SK-N-SH (cell line): ENCODE results near the gene HS2ST1. TPM values are rescaled to one million over a fixed set of nuclear protein-coding genes. Genes with fewer than 3 reads are reported as not detected.

Experiments
- CTCF ChIA-PET: fragments of 300-600, 350-600 bp; formaldehyde crosslinking; extraction: SDS; loops from one replicate; lab custom pipeline; 2021; lab: Yijun Ruan, JAX
- POLR2A ChIA-PET: fragments of 350-600 bp; sonication (Branson Sonifier 250); formaldehyde crosslinking; extraction: SDS; loops from one replicate; lab custom pipeline; 2020; ENCODE audit warnings: antibody characterized with exemption, inconsistent platforms; lab: Yijun Ruan, JAX
- DNase-seq: peaks from one replicate; pipeline ENCODE4 v3.0.0; 2012
- H2AFZ ChIP-seq: fragments of 200-600 bp; sonication (generic); 2 replicates; pipeline ENCODE4 v1.8.1; 2016; ENCODE audit warnings: antibody characterized with exemption, mild to moderate bottlenecking, low read depth
- H3F3A ChIP-seq: fragments of 200-600 bp; sonication (generic); replicated peaks from 2 replicates; pipeline ENCODE3; 2016; ENCODE audit warnings: antibody characterized with exemption, mild to moderate bottlenecking; ENCODE audit not compliant: insufficient read depth
- H3K27ac ChIP-seq, 2 experiments: fragments of 200-500 bp in 1 of 2; fragments of 200-600 bp in 1 of 2; sonication (Bioruptor generic) in 1 of 2; sonication (generic), shearing (Covaris generic) in 1 of 2; 2 replicates each; pipeline versions ENCODE4 v1.5.1 to v1.6.1; 2014 to 2016; ENCODE audit warnings: low read depth in 2 of 2, inconsistent platforms in 1 of 2, low read length in 1 of 2, mild to moderate bottlenecking in 1 of 2, mixed read lengths in 1 of 2
- H3K27me3 ChIP-seq: fragments of 200-600 bp; sonication (generic), shearing (Covaris generic); 2 replicates; pipeline ENCODE4 v1.6.1; 2016; ENCODE audit warnings: mixed run types; ENCODE audit not compliant: insufficient read depth
- H3K36me3 ChIP-seq, 2 experiments: fragments of 200-500 bp in 1 of 2; fragments of 200-600 bp in 1 of 2; sonication (Bioruptor generic) in 1 of 2; sonication (generic) in 1 of 2; replicated peaks in 1 of 2; 2 replicates each; pipeline versions ENCODE3 to v1.5.1; 2014 to 2016; ENCODE audit warnings: low read length in 1 of 2, mild to moderate bottlenecking in 1 of 2; ENCODE audit not compliant: insufficient read depth in 2 of 2, control insufficient read depth in 1 of 2
- H3K4me1 ChIP-seq, 2 experiments: fragments of 200-500 bp in 1 of 2; fragments of 200-600 bp in 1 of 2; sonication (Bioruptor generic) in 1 of 2; sonication (generic), shearing (Covaris generic) in 1 of 2; 2 replicates each; pipeline versions ENCODE4 v1.5.1 to v1.6.1; 2014 to 2016; ENCODE audit warnings: low read depth in 1 of 2, low read length in 1 of 2, mixed run types in 1 of 2; ENCODE audit not compliant: insufficient read depth in 2 of 2, control insufficient read depth in 1 of 2
- H3K4me2 ChIP-seq: fragments of 200-600 bp; sonication (generic), shearing (Covaris generic); 2 replicates; pipeline ENCODE4 v1.6.1; 2017; ENCODE audit warnings: mixed run types
- H3K4me3 ChIP-seq, 2 experiments: fragments of 200-500 bp in 1 of 2; fragments of 200-600 bp in 1 of 2; sonication (Bioruptor generic) in 1 of 2; sonication (generic), shearing (Covaris generic) in 1 of 2; 2 replicates each; pipeline versions ENCODE4 v1.5.1 to v1.8.1; 2014 to 2016; ENCODE audit warnings: low read depth in 2 of 2, inconsistent platforms in 1 of 2, low read length in 1 of 2, mild to moderate bottlenecking in 1 of 2, mixed read lengths in 1 of 2, moderate library complexity in 1 of 2
- H3K79me2 ChIP-seq: fragments of 200-600 bp; sonication (generic); 2 replicates; pipeline ENCODE4 v1.8.1; 2017; ENCODE audit warnings: mild to moderate bottlenecking; ENCODE audit not compliant: insufficient read depth
- H3K9ac ChIP-seq: fragments of 200-600 bp; sonication (generic); 2 replicates; pipeline ENCODE4 v1.6.1; 2017; ENCODE audit warnings: mixed run types
- H3K9me2 ChIP-seq: fragments of 200-600 bp; sonication (generic); 2 replicates; pipeline ENCODE4 v1.6.1; 2017; ENCODE audit warnings: mixed run types
- H3K9me3 ChIP-seq: fragments of 200-600 bp; sonication (generic); 2 replicates; pipeline ENCODE4 v1.6.1; 2017; ENCODE audit warnings: mixed run types, mild to moderate bottlenecking, moderate library complexity
- H4K20me1 ChIP-seq: fragments of 200-600 bp; sonication (generic); 2 replicates; pipeline ENCODE4 v1.6.1; 2017; ENCODE audit warnings: mild to moderate bottlenecking, mixed run types; ENCODE audit not compliant: insufficient read depth
- EZH2phosphoT487 ChIP-seq: fragments of 200-600 bp; sonication (generic); IDR thresholded peaks from 2 replicates; pipeline ENCODE4 v1.6.1; 2017; ENCODE audit warnings: low read depth, mixed run types, mild to moderate bottlenecking, antibody characterized with exemption, moderate library complexity, borderline replicate concordance
- GABPA ChIP-seq: IDR thresholded peaks from 2 replicates; pipeline ENCODE4 v1.4.0; 2012; ENCODE audit warnings: low read depth, mild to moderate bottlenecking
- GATA2 ChIP-seq: sonication (generic); formaldehyde crosslinking; IDR thresholded peaks from 2 replicates; pipeline ENCODE4 v1.5.0; 2020; ENCODE audit warnings: mild to moderate bottlenecking, missing genetic modification reagents
- MEF2A ChIP-seq: IDR thresholded peaks from 2 replicates; pipeline ENCODE4 v1.4.0; 2012; ENCODE audit warnings: low read depth, borderline replicate concordance
- MXI1 ChIP-seq: IDR thresholded peaks from 2 replicates; pipeline ENCODE4 v1.6.1; 2012; ENCODE audit warnings: mild to moderate bottlenecking, low read depth, low read length, improper control_type of control experiment
- NRF1 ChIP-seq: IDR thresholded peaks from 2 replicates; pipeline ENCODE4 v1.6.1; 2012; ENCODE audit warnings: low read depth, mild to moderate bottlenecking, low read length
- RCOR1 ChIP-seq: fragments of 150-350 bp; IDR thresholded peaks from 2 replicates; pipeline ENCODE4 v1.6.1; 2017; ENCODE audit warnings: antibody characterized with exemption, low read length
- RFX5 ChIP-seq: IDR thresholded peaks from 2 replicates; pipeline ENCODE4 v1.6.1; 2012; ENCODE audit warnings: mild to moderate bottlenecking, improper control_type of control experiment, low read length
- SIN3A ChIP-seq: IDR thresholded peaks from 2 replicates; pipeline ENCODE4 v1.6.1; 2012; ENCODE audit warnings: low read depth, mild to moderate bottlenecking, low read length, moderate library complexity, borderline replicate concordance
- SMC3 ChIP-seq: IDR thresholded peaks from 2 replicates; pipeline ENCODE4 v1.6.1; 2012; ENCODE audit warnings: low read depth, low read length, improper control_type of control experiment
- TAF1 ChIP-seq: IDR thresholded peaks from 2 replicates; pipeline ENCODE4 v1.6.1; 2012; ENCODE audit warnings: low read depth, mild to moderate bottlenecking, low read length, moderate library complexity, borderline replicate concordance
- WGBS: methylation state at CpG from one replicate; pipeline ENCODE4 v1.1.6; 2017; ENCODE audit warnings: low lambda C conversion rate; 5-methylcytosine and 5-hydroxymethylcytosine counted together
- polyA plus RNA-seq, 3 experiments: library from polyadenylated mRNA; depleted of rRNA; stranded (reverse); fragments of >200 nt; gene quantifications; 2 replicates each; pipeline ENCODE4 v1.2.3, GENCODE V29; 2012
- TF ChIP-seq, protein P1 (sequence below): IDR thresholded peaks from 2 replicates; pipeline ENCODE4 v1.4.0; 2012; ENCODE audit warnings: low read depth
- TF ChIP-seq, protein P2 (sequence below): fragments of 200-600 bp; sonication (generic); IDR thresholded peaks from 2 replicates; pipeline ENCODE4 v1.6.1; 2017; ENCODE audit warnings: antibody characterized with exemption, mild to moderate bottlenecking, moderate library complexity
- TF ChIP-seq, protein P3 (sequence below): IDR thresholded peaks from 2 replicates; pipeline ENCODE4 v1.6.1; 2012; ENCODE audit warnings: mild to moderate bottlenecking, low read depth, low read length, moderate library complexity
- TF ChIP-seq, protein P4 (sequence below): fragments of 150-350 bp; IDR thresholded peaks from 2 replicates; pipeline ENCODE4 v1.6.1; 2016; ENCODE audit warnings: mild to moderate bottlenecking, low read depth, low read length

HS2ST1 gene
- polyA plus RNA-seq, 1 of the 3 experiments (the other 2 are of a cell fraction) = 16.6 TPM

DNA sequence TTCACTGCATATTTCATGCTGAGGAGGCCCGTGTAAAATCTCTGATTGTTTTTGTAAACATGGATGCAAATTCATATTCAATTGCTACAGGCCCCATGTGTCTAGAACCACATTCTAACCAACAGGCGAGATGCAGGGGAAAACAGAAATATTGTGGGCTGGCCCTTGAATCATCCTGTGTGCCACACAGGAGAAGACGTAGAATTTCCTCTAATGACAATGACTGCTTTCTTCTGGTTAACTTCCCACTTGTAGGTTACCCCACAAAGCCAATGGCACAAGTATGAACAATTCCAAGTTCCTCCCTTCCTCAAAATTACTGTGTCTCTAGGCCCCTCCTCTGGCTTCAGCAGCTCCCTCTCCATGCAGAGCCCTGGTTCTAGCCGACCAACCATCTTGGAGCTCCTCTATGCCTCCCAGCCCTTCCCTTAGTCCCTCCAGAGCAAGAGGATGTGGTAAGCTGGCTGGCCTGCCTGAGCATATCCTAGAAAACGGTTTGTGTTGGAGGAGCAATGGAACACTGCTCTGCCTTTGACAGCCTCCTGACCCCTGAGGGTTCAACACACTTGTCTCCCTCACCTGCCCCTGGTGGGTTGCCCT, 205.2 kb downstream of the HS2ST1 start (continued):
- TF ChIP-seq, protein P1, sequence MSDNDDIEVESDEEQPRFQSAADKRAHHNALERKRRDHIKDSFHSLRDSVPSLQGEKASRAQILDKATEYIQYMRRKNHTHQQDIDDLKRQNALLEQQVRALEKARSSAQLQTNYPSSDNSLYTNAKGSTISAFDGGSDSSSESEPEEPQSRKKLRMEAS = no peak
- TF ChIP-seq GABPA = no peak
- no peak for TF ChIP-seq RCOR1

DNA sequence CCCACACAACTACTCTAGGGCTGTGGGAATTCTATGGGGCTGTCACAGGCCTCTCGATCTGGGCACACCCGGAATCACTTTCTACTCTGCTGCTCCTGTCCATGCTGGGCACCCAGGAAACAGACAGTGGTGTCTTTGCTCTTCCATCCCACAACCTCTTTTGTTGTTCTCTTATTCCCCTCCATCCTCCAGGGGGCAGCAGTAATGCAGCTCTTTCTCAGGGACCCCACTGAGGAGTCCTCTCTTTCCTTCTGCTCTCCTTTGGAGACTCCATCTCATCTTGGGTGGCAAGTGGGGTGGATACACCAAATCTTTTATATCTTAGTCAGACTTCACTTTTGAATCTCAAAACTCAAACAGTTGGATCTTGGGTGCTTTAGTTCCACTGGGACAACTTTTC, 206.3 kb downstream of the HS2ST1 start:
- DNase-seq = no peak
- Histone ChIP-seq H3K9me2 (no peaks in the 10 kb centered on the region), H4K20me1 (no peaks in the 10 kb centered on the region), H3K79me2 (no peaks in the 10 kb centered on the region), H3F3A (no peaks in the 10 kb centered on the region), H3K4me2 (no peak overlapping the region), H3K27ac (no peak overlapping the region), H3K9ac (no peak overlapping the region), H3K9me3 (no peaks in the 10 kb centered on the region), H3K4me3 (no peak overlapping the region), H3K4me1 (peaks cover 0 to 16% of the 10 kb centered on the region in 2 experiments; a peak in 2 of 4 replicates), H2AFZ (no peak overlapping the region), H3K27me3 (no peaks in the 10 kb centered on the region), H3K36me3 (no peaks in the 10 kb centered on the region)
- no peak for TF ChIP-seq MEF2A
- TF ChIP-seq, protein P2, sequence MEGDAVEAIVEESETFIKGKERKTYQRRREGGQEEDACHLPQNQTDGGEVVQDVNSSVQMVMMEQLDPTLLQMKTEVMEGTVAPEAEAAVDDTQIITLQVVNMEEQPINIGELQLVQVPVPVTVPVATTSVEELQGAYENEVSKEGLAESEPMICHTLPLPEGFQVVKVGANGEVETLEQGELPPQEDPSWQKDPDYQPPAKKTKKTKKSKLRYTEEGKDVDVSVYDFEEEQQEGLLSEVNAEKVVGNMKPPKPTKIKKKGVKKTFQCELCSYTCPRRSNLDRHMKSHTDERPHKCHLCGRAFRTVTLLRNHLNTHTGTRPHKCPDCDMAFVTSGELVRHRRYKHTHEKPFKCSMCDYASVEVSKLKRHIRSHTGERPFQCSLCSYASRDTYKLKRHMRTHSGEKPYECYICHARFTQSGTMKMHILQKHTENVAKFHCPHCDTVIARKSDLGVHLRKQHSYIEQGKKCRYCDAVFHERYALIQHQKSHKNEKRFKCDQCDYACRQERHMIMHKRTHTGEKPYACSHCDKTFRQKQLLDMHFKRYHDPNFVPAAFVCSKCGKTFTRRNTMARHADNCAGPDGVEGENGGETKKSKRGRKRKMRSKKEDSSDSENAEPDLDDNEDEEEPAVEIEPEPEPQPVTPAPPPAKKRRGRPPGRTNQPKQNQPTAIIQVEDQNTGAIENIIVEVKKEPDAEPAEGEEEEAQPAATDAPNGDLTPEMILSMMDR = peak; percentile 42
- CTCF ChIA-PET = interaction anchor here (0.9 to 2.8 kb wide), 5 partner anchors 8 to 36 kb away, joined by 3 to 8 read pairs (median 3); no protein-coding TSS in a partner anchor
- POLR2A ChIA-PET = no interaction called here
- WGBS = 94% methylated on average over 2 of the region's 2 CpGs

DNA sequence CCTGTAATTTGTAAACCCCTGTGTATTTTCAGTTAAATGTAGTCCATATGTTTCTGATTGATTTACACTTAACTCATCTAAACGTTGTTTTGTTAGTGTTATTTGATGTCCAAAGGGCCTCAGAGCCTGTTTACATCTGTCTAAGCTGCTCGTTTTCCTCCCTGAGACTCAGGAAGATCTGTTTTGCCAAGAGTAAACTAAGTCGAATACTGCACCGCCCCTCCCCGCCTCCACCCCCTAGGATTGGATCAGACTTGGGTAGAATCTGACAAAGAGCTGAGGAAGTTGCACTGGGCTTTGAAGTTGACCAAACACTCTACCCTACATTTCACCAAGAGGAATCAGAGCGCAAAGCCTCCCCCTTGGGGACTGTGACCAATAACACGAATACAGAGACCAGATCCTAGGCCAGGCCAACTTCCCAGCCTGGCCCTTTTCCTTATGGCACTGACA, 207.3 kb downstream of the HS2ST1 start:
- DNase-seq = no peak
- no peaks in the 10 kb centered on the region for H3K9me2 ChIP-seq
- H3K4me3 ChIP-seq = no peak overlapping the region
- WGBS = 78% methylated on average over 6 of the region's 7 CpGs
- H2AFZ ChIP-seq = no peak overlapping the region
- H3K27me3 ChIP-seq = no peaks in the 10 kb centered on the region
- H3K4me1 ChIP-seq = peaks cover 0 to 10% of the 10 kb centered on the region in 2 experiments; a peak in 2 of 4 replicates
- H3K27ac ChIP-seq = no peak overlapping the region
- CTCF ChIA-PET = interaction anchor here (0.6 to 2.8 kb wide), 5 partner anchors 9 to 559 kb away, joined by 3 to 8 read pairs (median 3); no protein-coding TSS in a partner anchor
- H3F3A ChIP-seq = no peaks in the 10 kb centered on the region
- no peaks in the 10 kb centered on the region for H3K36me3 ChIP-seq
- H3K4me2 ChIP-seq = no peak overlapping the region
- no peaks in the 10 kb centered on the region for H3K79me2 ChIP-seq
- no peaks in the 10 kb centered on the region for H3K9me3 ChIP-seq
- H4K20me1 ChIP-seq = no peaks in the 10 kb centered on the region
- POLR2A ChIA-PET = no interaction called here
- H3K9ac ChIP-seq = no peak overlapping the region
- TF ChIP-seq MEF2A (no peak), MXI1 (no peak), EZH2phosphoT487 (no peak), GABPA (no peak), TAF1 (no peak), NRF1 (no peak), RFX5 (no peak), SMC3 (no peak), SIN3A (no peak), GATA2 (no peak)
- TF ChIP-seq, protein P3, sequence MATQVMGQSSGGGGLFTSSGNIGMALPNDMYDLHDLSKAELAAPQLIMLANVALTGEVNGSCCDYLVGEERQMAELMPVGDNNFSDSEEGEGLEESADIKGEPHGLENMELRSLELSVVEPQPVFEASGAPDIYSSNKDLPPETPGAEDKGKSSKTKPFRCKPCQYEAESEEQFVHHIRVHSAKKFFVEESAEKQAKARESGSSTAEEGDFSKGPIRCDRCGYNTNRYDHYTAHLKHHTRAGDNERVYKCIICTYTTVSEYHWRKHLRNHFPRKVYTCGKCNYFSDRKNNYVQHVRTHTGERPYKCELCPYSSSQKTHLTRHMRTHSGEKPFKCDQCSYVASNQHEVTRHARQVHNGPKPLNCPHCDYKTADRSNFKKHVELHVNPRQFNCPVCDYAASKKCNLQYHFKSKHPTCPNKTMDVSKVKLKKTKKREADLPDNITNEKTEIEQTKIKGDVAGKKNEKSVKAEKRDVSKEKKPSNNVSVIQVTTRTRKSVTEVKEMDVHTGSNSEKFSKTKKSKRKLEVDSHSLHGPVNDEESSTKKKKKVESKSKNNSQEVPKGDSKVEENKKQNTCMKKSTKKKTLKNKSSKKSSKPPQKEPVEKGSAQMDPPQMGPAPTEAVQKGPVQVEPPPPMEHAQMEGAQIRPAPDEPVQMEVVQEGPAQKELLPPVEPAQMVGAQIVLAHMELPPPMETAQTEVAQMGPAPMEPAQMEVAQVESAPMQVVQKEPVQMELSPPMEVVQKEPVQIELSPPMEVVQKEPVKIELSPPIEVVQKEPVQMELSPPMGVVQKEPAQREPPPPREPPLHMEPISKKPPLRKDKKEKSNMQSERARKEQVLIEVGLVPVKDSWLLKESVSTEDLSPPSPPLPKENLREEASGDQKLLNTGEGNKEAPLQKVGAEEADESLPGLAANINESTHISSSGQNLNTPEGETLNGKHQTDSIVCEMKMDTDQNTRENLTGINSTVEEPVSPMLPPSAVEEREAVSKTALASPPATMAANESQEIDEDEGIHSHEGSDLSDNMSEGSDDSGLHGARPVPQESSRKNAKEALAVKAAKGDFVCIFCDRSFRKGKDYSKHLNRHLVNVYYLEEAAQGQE = no peak
- TF ChIP-seq, protein P1 = no peak
- TF ChIP-seq, protein P4, sequence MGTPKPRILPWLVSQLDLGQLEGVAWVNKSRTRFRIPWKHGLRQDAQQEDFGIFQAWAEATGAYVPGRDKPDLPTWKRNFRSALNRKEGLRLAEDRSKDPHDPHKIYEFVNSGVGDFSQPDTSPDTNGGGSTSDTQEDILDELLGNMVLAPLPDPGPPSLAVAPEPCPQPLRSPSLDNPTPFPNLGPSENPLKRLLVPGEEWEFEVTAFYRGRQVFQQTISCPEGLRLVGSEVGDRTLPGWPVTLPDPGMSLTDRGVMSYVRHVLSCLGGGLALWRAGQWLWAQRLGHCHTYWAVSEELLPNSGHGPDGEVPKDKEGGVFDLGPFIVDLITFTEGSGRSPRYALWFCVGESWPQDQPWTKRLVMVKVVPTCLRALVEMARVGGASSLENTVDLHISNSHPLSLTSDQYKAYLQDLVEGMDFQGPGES = no peak
